ENCODE measurements around the gene PLBD1.

GRCh38 chr12:14560904-14561574 is 6.6 kb downstream of the PLBD1 start:
- TF ChIP-seq, protein P1, sequence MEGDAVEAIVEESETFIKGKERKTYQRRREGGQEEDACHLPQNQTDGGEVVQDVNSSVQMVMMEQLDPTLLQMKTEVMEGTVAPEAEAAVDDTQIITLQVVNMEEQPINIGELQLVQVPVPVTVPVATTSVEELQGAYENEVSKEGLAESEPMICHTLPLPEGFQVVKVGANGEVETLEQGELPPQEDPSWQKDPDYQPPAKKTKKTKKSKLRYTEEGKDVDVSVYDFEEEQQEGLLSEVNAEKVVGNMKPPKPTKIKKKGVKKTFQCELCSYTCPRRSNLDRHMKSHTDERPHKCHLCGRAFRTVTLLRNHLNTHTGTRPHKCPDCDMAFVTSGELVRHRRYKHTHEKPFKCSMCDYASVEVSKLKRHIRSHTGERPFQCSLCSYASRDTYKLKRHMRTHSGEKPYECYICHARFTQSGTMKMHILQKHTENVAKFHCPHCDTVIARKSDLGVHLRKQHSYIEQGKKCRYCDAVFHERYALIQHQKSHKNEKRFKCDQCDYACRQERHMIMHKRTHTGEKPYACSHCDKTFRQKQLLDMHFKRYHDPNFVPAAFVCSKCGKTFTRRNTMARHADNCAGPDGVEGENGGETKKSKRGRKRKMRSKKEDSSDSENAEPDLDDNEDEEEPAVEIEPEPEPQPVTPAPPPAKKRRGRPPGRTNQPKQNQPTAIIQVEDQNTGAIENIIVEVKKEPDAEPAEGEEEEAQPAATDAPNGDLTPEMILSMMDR (IDR thresholded peaks at IDR 0.05): no peak
- TF ChIP-seq POLR2A (IDR thresholded peaks at IDR 0.05): no peak

Data from body of pancreas (tissue), 4 donors.